ENCODE data around the gene C12orf56. TPM values are rescaled to one million over a fixed set of nuclear protein-coding genes. Genes with fewer than 3 reads are reported as not detected.
"Not testable (repeated sequence)": the region's sequence is repeated elsewhere in the genome, so short reads cannot be mapped to it uniquely, and the experiment has no call there.

C12orf56 gene
- total RNA-seq, 1 experiment from 2014 or later = 9.3 TPM

DNA sequence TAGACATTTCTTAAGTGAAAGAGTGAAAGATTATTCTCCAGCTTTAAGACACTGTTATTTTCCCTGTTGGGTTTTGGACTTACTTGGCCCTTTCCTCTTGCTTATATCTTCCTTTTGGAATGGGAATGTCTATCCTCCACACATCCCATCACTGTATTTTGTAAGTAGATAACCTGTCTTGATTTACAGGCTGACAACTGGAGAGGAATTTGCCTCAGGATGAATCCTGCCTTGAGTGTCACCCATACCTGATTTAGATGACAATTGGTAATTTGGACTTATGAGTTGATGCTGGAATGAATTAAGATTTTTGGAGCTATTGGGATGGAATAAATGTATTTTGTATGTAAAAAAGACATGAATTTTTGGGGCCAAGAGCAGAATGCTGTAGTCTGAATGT is 94.3 kb downstream of the C12orf56 start:
- no peaks in the 10 kb centered on the region for H3K27me3 ChIP-seq (replicated peaks; ENCODE audit: control insufficient read depth, insufficient read depth, low read length)
- TF ChIP-seq, protein P1, sequence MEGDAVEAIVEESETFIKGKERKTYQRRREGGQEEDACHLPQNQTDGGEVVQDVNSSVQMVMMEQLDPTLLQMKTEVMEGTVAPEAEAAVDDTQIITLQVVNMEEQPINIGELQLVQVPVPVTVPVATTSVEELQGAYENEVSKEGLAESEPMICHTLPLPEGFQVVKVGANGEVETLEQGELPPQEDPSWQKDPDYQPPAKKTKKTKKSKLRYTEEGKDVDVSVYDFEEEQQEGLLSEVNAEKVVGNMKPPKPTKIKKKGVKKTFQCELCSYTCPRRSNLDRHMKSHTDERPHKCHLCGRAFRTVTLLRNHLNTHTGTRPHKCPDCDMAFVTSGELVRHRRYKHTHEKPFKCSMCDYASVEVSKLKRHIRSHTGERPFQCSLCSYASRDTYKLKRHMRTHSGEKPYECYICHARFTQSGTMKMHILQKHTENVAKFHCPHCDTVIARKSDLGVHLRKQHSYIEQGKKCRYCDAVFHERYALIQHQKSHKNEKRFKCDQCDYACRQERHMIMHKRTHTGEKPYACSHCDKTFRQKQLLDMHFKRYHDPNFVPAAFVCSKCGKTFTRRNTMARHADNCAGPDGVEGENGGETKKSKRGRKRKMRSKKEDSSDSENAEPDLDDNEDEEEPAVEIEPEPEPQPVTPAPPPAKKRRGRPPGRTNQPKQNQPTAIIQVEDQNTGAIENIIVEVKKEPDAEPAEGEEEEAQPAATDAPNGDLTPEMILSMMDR (IDR thresholded peaks at IDR 0.05; ENCODE audit: insufficient read depth in 1 of 2, low read depth in 1 of 2, low read length in 1 of 2, severe bottlenecking in 1 of 2, unreplicated experiment in 1 of 2) = no peak
- CTCF ChIA-PET = no interaction called here
- BruUV-seq (replicated peaks) = no TSS peak
- no peaks in the 10 kb centered on the region for H3K4me1 ChIP-seq
- Mint-ChIP-seq H3K9me3 (ENCODE audit: unreplicated experiment) (no peaks in the 10 kb centered on the region), H3K27ac (ENCODE audit: unreplicated experiment) (peak overlapping the region; percentile 33), H3K27me3 (ENCODE audit: insufficient read depth, unreplicated experiment) (no peaks in the 10 kb centered on the region), H3K4me1 (ENCODE audit: low read depth, unreplicated experiment) (peaks cover 6% of the 10 kb centered on the region), H3K4me3 (ENCODE audit: unreplicated experiment) (no peak overlapping the region), H3K36me3 (ENCODE audit: insufficient read depth, unreplicated experiment) (peaks cover 6% of the 10 kb centered on the region)
- H3K9me3 ChIP-seq = no peaks in the 10 kb centered on the region
- intact Hi-C loops (cut with micrococcal nuclease; ENCODE audit: unreplicated experiment) = no loop called here
- H3K4me3 ChIP-seq (ENCODE audit: low read depth, low read length) = no peak overlapping the region
- POLR2A ChIA-PET = no interaction called here
- no peaks in the 10 kb centered on the region for H3K36me3 ChIP-seq (ENCODE audit: control insufficient read depth, insufficient read depth, low read length)
- DNase-seq = no peak

GRCh38 chr12:64293654-64294364 is 96.7 kb downstream of the C12orf56 start:
- Mint-ChIP-seq H3K4me3 (ENCODE audit: unreplicated experiment) (peak overlapping the region; percentile 69), H3K36me3 (ENCODE audit: insufficient read depth, unreplicated experiment) (peaks cover 6% of the 10 kb centered on the region), H3K27ac (ENCODE audit: unreplicated experiment) (peak overlapping the region; percentile 50), H3K4me1 (ENCODE audit: low read depth, unreplicated experiment) (peaks cover 6% of the 10 kb centered on the region), H3K9me3 (ENCODE audit: unreplicated experiment) (no peaks in the 10 kb centered on the region), H3K27me3 (ENCODE audit: insufficient read depth, unreplicated experiment) (no peaks in the 10 kb centered on the region)
- Histone ChIP-seq H3K36me3 (ENCODE audit: control insufficient read depth, insufficient read depth, low read length) (no peaks in the 10 kb centered on the region), H3K27me3 (replicated peaks; ENCODE audit: control insufficient read depth, insufficient read depth, low read length) (no peaks in the 10 kb centered on the region), H3K4me1 (no peaks in the 10 kb centered on the region), H3K4me3 (ENCODE audit: low read depth, low read length) (peak overlapping the region; percentile 27), H3K9me3 (no peaks in the 10 kb centered on the region)
- no TSS peak for BruUV-seq (replicated peaks)
- ChIA-PET POLR2A (interaction anchor here (0.6 kb wide), 1 partner anchor 99 kb away, joined by 3 read pairs; no protein-coding TSS in a partner anchor), CTCF (interaction anchor here (1.1 kb wide), 1 partner anchor 25 kb away, joined by 3 read pairs; no protein-coding TSS in a partner anchor)
- TF ChIP-seq, protein P1 (IDR thresholded peaks at IDR 0.05; ENCODE audit: insufficient read depth in 1 of 2, low read depth in 1 of 2, low read length in 1 of 2, severe bottlenecking in 1 of 2, unreplicated experiment in 1 of 2) = no peak
- intact Hi-C loops (cut with micrococcal nuclease; ENCODE audit: unreplicated experiment) = no loop called here
- DNase-seq = no peak

GRCh38 chr12:64293174-64293573 is 97.4 kb downstream of the C12orf56 start:
- H3K4me1 ChIP-seq; H3K4me1 Mint-ChIP-seq (ENCODE audit: low read depth, unreplicated experiment); H3K36me3 Mint-ChIP-seq (ENCODE audit: insufficient read depth, unreplicated experiment); H3K9me3 Mint-ChIP-seq (ENCODE audit: unreplicated experiment); intact Hi-C loops (cut with micrococcal nuclease; ENCODE audit: unreplicated experiment); H3K36me3 ChIP-seq (ENCODE audit: control insufficient read depth, insufficient read depth, low read length); H3K9me3 ChIP-seq; H3K27me3 ChIP-seq (replicated peaks; ENCODE audit: control insufficient read depth, insufficient read depth, low read length); H3K27me3 Mint-ChIP-seq (ENCODE audit: insufficient read depth, unreplicated experiment): not testable (repeated sequence)
- H3K4me3 ChIP-seq (ENCODE audit: low read depth, low read length) = peak overlapping the region; percentile 27
- CTCF ChIA-PET = interaction anchor here (1.1 kb wide), 1 partner anchor 26 kb away, joined by 3 read pairs; no protein-coding TSS in a partner anchor
- DNase-seq = peak; percentile 30 to 42
- TSS peak; percentile 33 for BruUV-seq (replicated peaks)
- POLR2A ChIA-PET = interaction anchor here (0.6 kb wide), 1 partner anchor 99 kb away, joined by 3 read pairs; no protein-coding TSS in a partner anchor
- Mint-ChIP-seq H3K27ac (ENCODE audit: unreplicated experiment) (peak overlapping the region; percentile 50), H3K4me3 (ENCODE audit: unreplicated experiment) (peak overlapping the region; percentile 69)

All from Caco-2 (cell line).